Naive B cell (primary cell): ENCODE data around the gene OGFOD1. TPM values are rescaled to one million over a fixed set of nuclear protein-coding genes. Genes with fewer than 3 reads are reported as not detected.

Experiments used
- ATAC-seq, 2 donors: fragments of 150-1000 bp; cut with Tn5 transposase; 2 replicates each; pipeline ENCODE4 v1.10.0; 2021; ENCODE audit warnings: low read depth in 2 of 2, mild to moderate bottlenecking in 2 of 2, moderate library complexity in 2 of 2
- DNase-seq: peaks from one replicate; pipeline ENCODE4 v3.0.0; 2022
- H3K27ac Mint-ChIP-seq, 6 donors: one replicate each; pipeline ENCODE4 v1.8.0; 2020 to 2022; ENCODE audit warnings: mild to moderate bottlenecking in 6 of 6, mixed read lengths in 6 of 6, moderate library complexity in 5 of 6, inconsistent platforms in 2 of 6
- H3K27me3 Mint-ChIP-seq, 3 donors: one replicate each; pipeline ENCODE4 v1.8.0; 2021 to 2022; ENCODE audit warnings: mixed read lengths in 3 of 3, mild to moderate bottlenecking in 1 of 3
- H3K36me3 Mint-ChIP-seq, 2 donors: one replicate each; pipeline ENCODE4 v1.8.0; 2020 to 2022; ENCODE audit warnings: mixed read lengths in 2 of 2, inconsistent platforms in 1 of 2, mild to moderate bottlenecking in 1 of 2
- H3K4me1 Mint-ChIP-seq, 3 donors: one replicate each; pipeline ENCODE4 v1.8.0; 2020 to 2022; ENCODE audit warnings: mixed read lengths in 3 of 3, inconsistent platforms in 1 of 3, mild to moderate bottlenecking in 1 of 3, moderate library complexity in 1 of 3
- H3K4me3 Mint-ChIP-seq, 8 donors: one replicate each; pipeline ENCODE4 v1.8.0; 2020 to 2022; ENCODE audit warnings: mild to moderate bottlenecking in 8 of 8, mixed read lengths in 8 of 8, moderate library complexity in 8 of 8, inconsistent platforms in 2 of 8
- H3K9me3 Mint-ChIP-seq, 7 donors: one replicate each; pipeline ENCODE4 v1.8.0; 2020 to 2022; ENCODE audit warnings: mixed read lengths in 7 of 7, mild to moderate bottlenecking in 5 of 7, inconsistent platforms in 2 of 7, moderate library complexity in 1 of 7
- polyA plus RNA-seq, 6 donors: library from polyadenylated mRNA; unstranded; fragments of 300-500 nt; fragmentation: Illumina TruSeq; gene quantifications; one replicate each; pipeline ENCODE4 v1.2.3, GENCODE V29; 2021; ENCODE audit warnings: low read depth in 6 of 6

The OGFOD1 gene
- polyA plus RNA-seq: 10 to 100 TPM; 48.7 to 84.1 (median 69.7) TPM

GRCh38 chr16:56450986-56451752, at the start of gene OGFOD1, which contains the start of gene NUDT21:
TSS of gene OGFOD1 (plus strand) at chr16:56451554. CDS start at chr16:56451613, 59 bp downstream.
TSS of gene NUDT21 (minus strand) at chr16:56451332. CDS start at chr16:56451202, 130 bp downstream.
- peak; percentile 92 for DNase-seq
- Mint-ChIP-seq H3K27me3 (no peaks in the 10 kb centered on the region), H3K27ac (peak within 1 kb of the TSS; percentile 84 to 96 (median 95)), H3K4me3 (peak within 1 kb of the TSS; percentile 89 to 99 (median 99)), H3K4me1 (peaks cover 27 to 37% (median 34%) of the 10 kb centered on the region in 3 donors), H3K9me3 (no peaks in the 10 kb centered on the region), H3K36me3 (peaks cover 15 to 19% of the 10 kb centered on the region in 2 donors)
- peak; percentile 97 for ATAC-seq

GRCh38 chr16:56405977-56406672, 45.2 kb upstream of the OGFOD1 start:
- H3K4me1 Mint-ChIP-seq: peaks cover 3 to 11% (median 5%) of the 10 kb centered on the region in 3 donors
- no peak overlapping the region for H3K4me3 Mint-ChIP-seq
- H3K27ac Mint-ChIP-seq: peak overlapping the region in 2 of 6 donors; percentile 78 to 79
- no peaks in the 10 kb centered on the region for H3K9me3 Mint-ChIP-seq
- no peak for DNase-seq
- ATAC-seq: no peak
- H3K36me3 Mint-ChIP-seq: peaks cover 14 to 26% of the 10 kb centered on the region in 2 donors
- H3K27me3 Mint-ChIP-seq: no peaks in the 10 kb centered on the region

GRCh38 chr16:56408379-56409098, 42.8 kb upstream of the OGFOD1 start:
- DNase-seq (no peak), ATAC-seq (no peak)
- H3K27me3 Mint-ChIP-seq: no peaks in the 10 kb centered on the region
- no peak overlapping the region for H3K4me3 Mint-ChIP-seq
- H3K27ac Mint-ChIP-seq: peak overlapping the region in 1 of 6 donors; percentile 13
- peaks cover 14 to 26% of the 10 kb centered on the region in 2 donors for H3K36me3 Mint-ChIP-seq
- peaks cover 5 to 11% (median 6%) of the 10 kb centered on the region in 3 donors for H3K4me1 Mint-ChIP-seq
- no peaks in the 10 kb centered on the region for H3K9me3 Mint-ChIP-seq

GRCh38 chr16:56409195-56409594, 42.2 kb upstream of the OGFOD1 start:
- no peaks in the 10 kb centered on the region for H3K9me3 Mint-ChIP-seq
- H3K27ac Mint-ChIP-seq: peak overlapping the region in 1 of 6 donors; percentile 72
- peaks cover 6 to 11% (median 11%) of the 10 kb centered on the region in 3 donors for H3K4me1 Mint-ChIP-seq
- no peaks in the 10 kb centered on the region for H3K27me3 Mint-ChIP-seq
- no peak overlapping the region for H3K4me3 Mint-ChIP-seq
- ATAC-seq (no peak), DNase-seq (no peak)
- peaks cover 14 to 30% of the 10 kb centered on the region in 2 donors for H3K36me3 Mint-ChIP-seq

- no peak for DNase-seq
- Mint-ChIP-seq H3K36me3 (peaks cover 14 to 30% of the 10 kb centered on the region in 2 donors), H3K27ac (peak overlapping the region in 1 of 6 donors; percentile 49), H3K4me3 (no peak overlapping the region), H3K27me3 (no peaks in the 10 kb centered on the region), H3K9me3 (no peaks in the 10 kb centered on the region), H3K4me1 (peaks cover 10 to 26% (median 20%) of the 10 kb centered on the region in 3 donors)
- no peak for ATAC-seq
These were observed 40.2 kb upstream of the OGFOD1 start for GRCh38 chr16:56411123-56411522.

- Mint-ChIP-seq H3K27me3 (no peaks in the 10 kb centered on the region), H3K4me3 (no peak overlapping the region), H3K36me3 (peaks cover 14 to 30% of the 10 kb centered on the region in 2 donors), H3K9me3 (no peaks in the 10 kb centered on the region), H3K27ac (no peak overlapping the region), H3K4me1 (peaks cover 11 to 31% (median 21%) of the 10 kb centered on the region in 3 donors)
- ATAC-seq (no peak), DNase-seq (no peak)
These were observed 39.7 kb upstream of the OGFOD1 start for GRCh38 chr16:56411624-56412023.

GRCh38 chr16:56413381-56413780, 38.0 kb upstream of the OGFOD1 start:
- H3K27me3 Mint-ChIP-seq: no peaks in the 10 kb centered on the region
- DNase-seq: no peak
- no peak overlapping the region for H3K4me3 Mint-ChIP-seq
- H3K36me3 Mint-ChIP-seq: peaks cover 10 to 23% of the 10 kb centered on the region in 2 donors
- ATAC-seq: no peak
- H3K9me3 Mint-ChIP-seq: no peaks in the 10 kb centered on the region
- H3K4me1 Mint-ChIP-seq: peaks cover 9 to 45% (median 25%) of the 10 kb centered on the region in 3 donors
- H3K27ac Mint-ChIP-seq: peak overlapping the region in 2 of 6 donors; percentile 70 to 74

GRCh38 chr16:56414366-56414765, 37.0 kb upstream of the OGFOD1 start:
- Mint-ChIP-seq H3K9me3 (no peaks in the 10 kb centered on the region), H3K4me1 (peaks cover 9 to 52% (median 31%) of the 10 kb centered on the region in 3 donors), H3K4me3 (no peak overlapping the region), H3K27me3 (no peaks in the 10 kb centered on the region), H3K27ac (peak overlapping the region in 1 of 6 donors; percentile 70), H3K36me3 (peaks cover 0 to 14% of the 10 kb centered on the region in 2 donors)
- DNase-seq (no peak), ATAC-seq (no peak)

- Mint-ChIP-seq H3K27me3 (no peaks in the 10 kb centered on the region), H3K4me3 (peak overlapping the region in 4 of 8 donors; percentile 6 to 41 (median 28)), H3K36me3 (peaks cover 0 to 14% of the 10 kb centered on the region in 2 donors), H3K4me1 (peaks cover 17 to 66% (median 37%) of the 10 kb centered on the region in 3 donors), H3K27ac (peak overlapping the region in 5 of 6 donors; percentile 7 to 85 (median 70)), H3K9me3 (no peaks in the 10 kb centered on the region)
- peak; percentile 70 to 76 for ATAC-seq
- DNase-seq: peak; percentile 25
These were observed 35.5 kb upstream of the OGFOD1 start for GRCh38 chr16:56415875-56416274.

- peaks cover 0 to 8% of the 10 kb centered on the region in 2 donors for H3K36me3 Mint-ChIP-seq
- no peak for ATAC-seq
- DNase-seq: no peak
- peak overlapping the region in 1 of 6 donors; percentile 79 for H3K27ac Mint-ChIP-seq
- peaks cover 26 to 78% (median 45%) of the 10 kb centered on the region in 3 donors for H3K4me1 Mint-ChIP-seq
- H3K4me3 Mint-ChIP-seq: no peak overlapping the region
- H3K27me3 Mint-ChIP-seq: no peaks in the 10 kb centered on the region
- no peaks in the 10 kb centered on the region for H3K9me3 Mint-ChIP-seq
These were observed 34.2 kb upstream of the OGFOD1 start for GRCh38 chr16:56417138-56417537.

- H3K27ac Mint-ChIP-seq: peak overlapping the region in 5 of 6 donors; percentile 27 to 88 (median 57)
- H3K9me3 Mint-ChIP-seq: no peaks in the 10 kb centered on the region
- no peaks in the 10 kb centered on the region for H3K36me3 Mint-ChIP-seq
- peak overlapping the region; percentile 6 to 95 (median 71) for H3K4me3 Mint-ChIP-seq
- H3K27me3 Mint-ChIP-seq: no peaks in the 10 kb centered on the region
- H3K4me1 Mint-ChIP-seq: peaks cover 47 to 85% (median 61%) of the 10 kb centered on the region in 3 donors
- DNase-seq: no peak
- no peak for ATAC-seq
These were observed 31.4 kb upstream of the OGFOD1 start for GRCh38 chr16:56419740-56420548.

GRCh38 chr16:56420613-56421012, 30.7 kb upstream of the OGFOD1 start:
- DNase-seq: no peak
- Mint-ChIP-seq H3K4me1 (peaks cover 47 to 78% (median 54%) of the 10 kb centered on the region in 3 donors), H3K9me3 (no peaks in the 10 kb centered on the region), H3K36me3 (no peaks in the 10 kb centered on the region), H3K27me3 (no peaks in the 10 kb centered on the region), H3K27ac (peak overlapping the region in 4 of 6 donors; percentile 57 to 89 (median 78)), H3K4me3 (peak overlapping the region; percentile 6 to 95 (median 71))
- no peak for ATAC-seq
